DOHH2 (cell line): ENCODE measurements around the gene MMD.

Experiments
- H3F3A ChIP-seq: fragments of 200-600 bp; sonication (generic), shearing (Covaris generic); 2 replicates; pipeline ENCODE4 v1.6.0; 2016; ENCODE audit warnings: antibody characterized with exemption, mild to moderate bottlenecking; ENCODE audit not compliant: control insufficient read depth, insufficient read depth
- H3K27ac ChIP-seq: fragments of 200-600 bp; sonication (generic); 2 replicates; pipeline ENCODE4 v1.5.1; 2014; ENCODE audit warnings: low read depth, mild to moderate bottlenecking, low read length, moderate library complexity
- H3K27me3 ChIP-seq: fragments of 200-600 bp; sonication (generic); 2 replicates; pipeline ENCODE4 v1.6.1; 2014; ENCODE audit warnings: mild to moderate bottlenecking, low read length, mixed read lengths; ENCODE audit not compliant: control insufficient read depth
- H3K36me3 ChIP-seq: fragments of 200-600 bp; sonication (generic); 2 replicates; pipeline ENCODE4 v1.6.1; 2014; ENCODE audit warnings: mild to moderate bottlenecking, low read length, moderate library complexity, mixed read lengths; ENCODE audit not compliant: control insufficient read depth
- H3K4me1 ChIP-seq: fragments of 200-600 bp; sonication (generic); 2 replicates; pipeline ENCODE4 v1.6.1; 2014; ENCODE audit warnings: mild to moderate bottlenecking, low read length, mixed read lengths; ENCODE audit not compliant: control insufficient read depth
- H3K4me2 ChIP-seq: fragments of 200-600 bp; sonication (generic); 2 replicates; pipeline ENCODE4 v1.6.0; 2014; ENCODE audit warnings: mild to moderate bottlenecking, low read length, moderate library complexity
- H3K4me3 ChIP-seq: fragments of 200-600 bp; sonication (generic); 2 replicates; pipeline ENCODE4 v1.5.1; 2014; ENCODE audit warnings: mild to moderate bottlenecking, low read length, mixed read lengths
- H3K79me2 ChIP-seq: fragments of 200-600 bp; sonication (generic); 2 replicates; pipeline ENCODE4 v1.6.1; 2014; ENCODE audit warnings: mild to moderate bottlenecking, low read length, mixed read lengths; ENCODE audit not compliant: control insufficient read depth
- H3K9me2 ChIP-seq: fragments of 200-600 bp; sonication (generic); replicated peaks from 2 replicates; pipeline ENCODE4 v1.6.1; 2014; ENCODE audit warnings: mild to moderate bottlenecking, low read length, mixed read lengths; ENCODE audit not compliant: control insufficient read depth
- H3K9me3 ChIP-seq: fragments of 200-600 bp; sonication (generic); 2 replicates; pipeline ENCODE4 v1.6.1; 2014; ENCODE audit warnings: antibody characterized with exemption, low read length, mixed read lengths; ENCODE audit not compliant: control insufficient read depth, insufficient read depth
- H4K20me1 ChIP-seq: fragments of 200-600 bp; sonication (generic); 2 replicates; pipeline ENCODE4 v1.6.0; 2014; ENCODE audit warnings: low read depth, mild to moderate bottlenecking, antibody characterized with exemption, low read length, moderate library complexity; ENCODE audit not compliant: control insufficient read depth, insufficient read depth
- CTCF ChIP-seq: fragments of 200-600 bp; sonication (generic); IDR thresholded peaks from one replicate; pipeline ENCODE4 v1.5.1; 2014; ENCODE audit warnings: antibody characterized with exemption, mild to moderate bottlenecking, low read depth, low read length; ENCODE audit not compliant: poor library complexity, severe bottlenecking
- EZH2phosphoT487 ChIP-seq: fragments of 200-600 bp; sonication (generic); IDR thresholded peaks from 2 replicates; pipeline ENCODE4 v1.6.1; 2017; ENCODE audit warnings: borderline replicate concordance, mild to moderate bottlenecking, antibody characterized with exemption, low read length, moderate library complexity, mixed read lengths

The MMD gene

GRCh38 chr17:55451203-55451641, 29.6 kb upstream of the MMD start:
- no peak overlapping the region for H3K27ac ChIP-seq
- H4K20me1 ChIP-seq: no peaks in the 10 kb centered on the region
- no peaks in the 10 kb centered on the region for H3K79me2 ChIP-seq
- H3K4me3 ChIP-seq: no peak overlapping the region
- no peaks in the 10 kb centered on the region for H3K27me3 ChIP-seq
- no peak overlapping the region for H3K4me2 ChIP-seq
- no peak for TF ChIP-seq CTCF
- TF ChIP-seq EZH2phosphoT487: no peak
- H3K9me2 ChIP-seq: no peaks in the 10 kb centered on the region
- no peaks in the 10 kb centered on the region for H3F3A ChIP-seq
- no peaks in the 10 kb centered on the region for H3K9me3 ChIP-seq
- H3K36me3 ChIP-seq: no peaks in the 10 kb centered on the region
- 0 out of 2 replicates have a peak, but pooled peaks cover 4% of the 10 kb centered on the region for H3K4me1 ChIP-seq

GRCh38 chr17:55450232-55450825, 28.7 kb upstream of the MMD start:
- TF ChIP-seq EZH2phosphoT487 (no peak), CTCF (no peak)
- H3K9me3 ChIP-seq: no peaks in the 10 kb centered on the region
- no peaks in the 10 kb centered on the region for H3F3A ChIP-seq
- no peaks in the 10 kb centered on the region for H3K27me3 ChIP-seq
- H3K4me3 ChIP-seq: no peak overlapping the region
- H3K36me3 ChIP-seq: no peaks in the 10 kb centered on the region
- H3K9me2 ChIP-seq: no peaks in the 10 kb centered on the region
- H3K79me2 ChIP-seq: no peaks in the 10 kb centered on the region
- H3K4me1 ChIP-seq: peaks cover 6% of the 10 kb centered on the region
- no peak overlapping the region for H3K4me2 ChIP-seq
- H4K20me1 ChIP-seq: no peaks in the 10 kb centered on the region
- no peak overlapping the region for H3K27ac ChIP-seq

GRCh38 chr17:55448681-55449080, 27.0 kb upstream of the MMD start:
- Histone ChIP-seq H3K27me3 (no peaks in the 10 kb centered on the region), H3K4me2 (no peak overlapping the region), H3K9me2 (no peaks in the 10 kb centered on the region), H4K20me1 (no peaks in the 10 kb centered on the region), H3K79me2 (no peaks in the 10 kb centered on the region), H3K4me1 (peaks cover 15% of the 10 kb centered on the region), H3K36me3 (no peaks in the 10 kb centered on the region), H3K4me3 (no peak overlapping the region), H3F3A (no peaks in the 10 kb centered on the region), H3K27ac (no peak overlapping the region), H3K9me3 (no peaks in the 10 kb centered on the region)
- TF ChIP-seq CTCF (no peak), EZH2phosphoT487 (no peak)
